Measurements from ENCODE around the gene OR5K2. TPM values are rescaled to one million over a fixed set of nuclear protein-coding genes. Genes with fewer than 3 reads are reported as not detected.

OR5K2 gene
- total RNA-seq, 3 donors from 2014 or later (not counting 1 experiment from before 2014, with no cell fraction given) = not detected

DNA sequence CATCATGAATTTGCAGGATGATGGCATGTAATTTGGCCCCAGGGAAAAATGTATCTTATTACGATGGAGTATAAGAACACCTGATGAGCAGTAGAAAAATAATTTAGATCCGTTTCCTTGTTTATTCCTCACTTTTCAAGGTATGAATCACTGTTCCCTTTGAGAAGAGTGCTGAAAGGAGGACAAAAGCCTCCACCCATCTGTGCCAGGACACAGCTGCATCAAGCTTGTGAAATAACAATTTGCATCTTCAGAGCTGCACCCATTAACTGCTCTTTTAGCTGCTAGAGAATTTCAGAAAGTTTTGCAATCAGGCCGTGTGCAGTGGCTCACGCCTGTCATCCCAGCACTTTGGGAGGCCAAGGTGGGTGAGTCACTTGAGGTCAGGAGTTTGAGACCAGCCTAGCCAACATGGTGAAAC lies 15.6 kb downstream of the OR5K2 start:
- Mint-ChIP-seq H3K36me3 (peaks cover 14% of the 10 kb centered on the region), H3K27me3 (ENCODE audit: low read depth in 2 of 2) (no peaks in the 10 kb centered on the region), H3K4me1 (peaks cover 22 to 26% of the 10 kb centered on the region in 2 donors), H3K9me3 (no peaks in the 10 kb centered on the region), H3K27ac (no peak overlapping the region), H3K4me3 (no peak overlapping the region)
- H3K4me3 ChIP-seq (ENCODE audit: low read length) = no peak overlapping the region
- no peak for TF ChIP-seq CTCF (IDR thresholded peaks at IDR 0.05)
- intact Hi-C loops (cut with micrococcal nuclease) = no loop called here
- DNase-seq = no peak
- H3K36me3 ChIP-seq (ENCODE audit: control insufficient read depth, insufficient read depth, low read length) = peaks cover 55% of the 10 kb centered on the region
- no peaks in the 10 kb centered on the region for H3K27me3 ChIP-seq (ENCODE audit: control insufficient read depth, insufficient read depth, low read length)
- H3K27ac ChIP-seq (ENCODE audit: low read length) = no peak overlapping the region
- WGBS (ENCODE audit: insufficient coverage) = 80% methylated on average over 4 of the region's 4 CpGs
- ATAC-seq = peak in 1 of 3 donors; percentile 17
- H3K9me3 ChIP-seq (ENCODE audit: control insufficient read depth, insufficient read depth, low read length) = no peaks in the 10 kb centered on the region
- no peaks in the 10 kb centered on the region for H3K4me1 ChIP-seq (ENCODE audit: control insufficient read depth, insufficient read depth, low read length)

- no peak for TF ChIP-seq CTCF (IDR thresholded peaks at IDR 0.05)
- Mint-ChIP-seq H3K9me3 (no peaks in the 10 kb centered on the region), H3K4me3 (no peak overlapping the region), H3K4me1 (peaks cover 26 to 27% of the 10 kb centered on the region in 2 donors), H3K36me3 (peaks cover 14% of the 10 kb centered on the region), H3K27ac (peak overlapping the region in 1 of 2 donors; percentile 14), H3K27me3 (ENCODE audit: low read depth in 2 of 2) (no peaks in the 10 kb centered on the region)
- H3K4me1 ChIP-seq (ENCODE audit: control insufficient read depth, insufficient read depth, low read length) = no peaks in the 10 kb centered on the region
- DNase-seq (no peak), ATAC-seq (no peak)
- no peaks in the 10 kb centered on the region for H3K27me3 ChIP-seq (ENCODE audit: control insufficient read depth, insufficient read depth, low read length)
- H3K9me3 ChIP-seq (ENCODE audit: control insufficient read depth, insufficient read depth, low read length) = no peaks in the 10 kb centered on the region
- H3K36me3 ChIP-seq (ENCODE audit: control insufficient read depth, insufficient read depth, low read length) = peaks cover 59% of the 10 kb centered on the region
- intact Hi-C loops (cut with micrococcal nuclease) = no loop called here
- H3K27ac ChIP-seq (ENCODE audit: low read length) = no peak overlapping the region
- H3K4me3 ChIP-seq (ENCODE audit: low read length) = no peak overlapping the region
- WGBS (ENCODE audit: insufficient coverage) = 95% methylated on average over 3 of the region's 3 CpGs
Observed at GRCh38 chr3:98513736-98514135, 16.3 kb downstream of the OR5K2 start.

DNA sequence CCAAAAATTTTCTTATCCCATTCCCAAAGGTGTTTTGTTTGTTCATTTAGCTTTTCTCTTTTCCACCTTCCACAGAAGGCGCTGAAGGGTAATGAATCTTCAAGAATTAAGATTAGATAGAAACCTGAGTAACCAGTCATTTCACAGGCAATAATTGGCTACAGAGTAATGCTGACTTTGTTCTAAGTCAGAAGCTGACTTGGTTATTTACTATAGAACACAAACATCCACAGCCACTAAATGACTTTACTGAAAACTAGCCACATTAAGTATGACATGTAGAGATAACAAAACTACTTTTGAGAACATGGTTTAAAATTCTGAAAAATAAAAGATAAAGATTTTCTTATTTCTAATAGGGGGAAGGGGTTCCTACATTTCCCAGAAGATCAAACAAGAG lies 17.5 kb downstream of the OR5K2 start:
- Histone ChIP-seq H3K27ac (ENCODE audit: low read length) (no peak overlapping the region), H3K36me3 (ENCODE audit: control insufficient read depth, insufficient read depth, low read length) (peaks cover 68% of the 10 kb centered on the region), H3K27me3 (ENCODE audit: control insufficient read depth, insufficient read depth, low read length) (no peaks in the 10 kb centered on the region), H3K9me3 (ENCODE audit: control insufficient read depth, insufficient read depth, low read length) (no peaks in the 10 kb centered on the region), H3K4me3 (ENCODE audit: low read length) (no peak overlapping the region), H3K4me1 (ENCODE audit: control insufficient read depth, insufficient read depth, low read length) (peaks cover 5% of the 10 kb centered on the region)
- Mint-ChIP-seq H3K4me3 (peak overlapping the region; percentile 17), H3K9me3 (no peaks in the 10 kb centered on the region), H3K27ac (peak overlapping the region; percentile 36 to 69), H3K36me3 (peaks cover 14% of the 10 kb centered on the region), H3K27me3 (ENCODE audit: low read depth in 2 of 2) (no peaks in the 10 kb centered on the region), H3K4me1 (peaks cover 38% of the 10 kb centered on the region in 2 donors)
- ATAC-seq (no peak), DNase-seq (no peak)
- intact Hi-C loops (cut with micrococcal nuclease) = no loop called here
- WGBS (ENCODE audit: insufficient coverage) = no CpG with 5 or more reads among the region's 1 CpG
- TF ChIP-seq CTCF (IDR thresholded peaks at IDR 0.05) = no peak

DNA sequence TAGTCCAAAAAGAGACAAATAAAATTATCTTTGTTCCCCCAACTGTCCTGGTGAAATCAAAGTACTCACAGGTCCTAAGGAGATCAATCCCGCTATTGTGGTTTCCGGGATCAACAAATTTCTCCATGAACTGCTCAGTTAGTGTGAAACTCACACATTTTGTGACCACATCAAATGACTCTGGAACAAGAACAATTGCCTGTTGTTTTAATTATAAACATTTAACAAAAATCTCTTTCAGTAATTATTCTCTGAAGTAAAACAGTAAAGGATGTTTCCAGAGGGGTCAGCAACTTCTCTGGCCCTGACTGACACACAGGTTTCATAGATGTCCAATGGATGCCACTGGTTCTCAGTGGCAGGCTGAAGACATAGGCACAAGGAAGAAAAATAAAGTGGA lies 21.3 kb downstream of the OR5K2 start:
- TF ChIP-seq CTCF (IDR thresholded peaks at IDR 0.05) = no peak
- no peak for DNase-seq
- no peaks in the 10 kb centered on the region for H3K27me3 Mint-ChIP-seq (ENCODE audit: low read depth in 2 of 2)
- ATAC-seq = no peak
- H3K9me3 Mint-ChIP-seq = no peaks in the 10 kb centered on the region
- no peak overlapping the region for H3K4me3 Mint-ChIP-seq
- Histone ChIP-seq H3K4me1 (ENCODE audit: control insufficient read depth, insufficient read depth, low read length) (peaks cover 8% of the 10 kb centered on the region), H3K36me3 (ENCODE audit: control insufficient read depth, insufficient read depth, low read length) (peaks cover 60% of the 10 kb centered on the region), H3K4me3 (ENCODE audit: low read length) (no peak overlapping the region), H3K9me3 (ENCODE audit: control insufficient read depth, insufficient read depth, low read length) (no peaks in the 10 kb centered on the region), H3K27me3 (ENCODE audit: control insufficient read depth, insufficient read depth, low read length) (no peaks in the 10 kb centered on the region), H3K27ac (ENCODE audit: low read length) (no peak overlapping the region)
- intact Hi-C loops (cut with micrococcal nuclease) = no loop called here
- 82% methylated on average over 2 of the region's 2 CpGs for WGBS (ENCODE audit: insufficient coverage)
- peaks cover 56 to 60% of the 10 kb centered on the region in 2 donors for H3K4me1 Mint-ChIP-seq
- H3K27ac Mint-ChIP-seq = peak overlapping the region; percentile 51 to 86
- peaks cover 7% of the 10 kb centered on the region for H3K36me3 Mint-ChIP-seq
